CD4-positive, CD25-positive, alpha-beta regulatory T cell (primary cell): ENCODE measurements around the gene STEAP3. TPM values are rescaled to one million over a fixed set of nuclear protein-coding genes. Genes with fewer than 3 reads are reported as not detected.

ENCODE experiments used
- ATAC-seq, 2 donors: fragments of 150-1000 bp; cut with Tn5 transposase; one replicate each; pipeline ENCODE4 v1.10.0; 2021; ENCODE audit warnings: low read depth in 2 of 2, moderate number of reproducible peaks in 2 of 2, moderate library complexity in 1 of 2
- DNase-seq, 3 donors: peaks; one replicate each; pipeline versions ENCODE4 v3.0.0 to v3.0.0-alpha.2; 2012 to 2022; ENCODE audit warnings: mixed read lengths in 1 of 3
- H3K27ac ChIP-seq: one replicate; pipeline ENCODE4 v1.7.0; 2013; ENCODE audit warnings: mild to moderate bottlenecking, low read length; ENCODE audit not compliant: insufficient read depth, poor library complexity, severe bottlenecking
- H3K27me3 ChIP-seq: one replicate; pipeline ENCODE4 v1.7.0; 2013; ENCODE audit warnings: low read length; ENCODE audit not compliant: control insufficient read depth, insufficient read depth
- H3K36me3 ChIP-seq: one replicate; pipeline ENCODE4 v1.7.0; 2013; ENCODE audit warnings: mild to moderate bottlenecking, low read length, moderate library complexity; ENCODE audit not compliant: control insufficient read depth, insufficient read depth
- H3K4me1 ChIP-seq: 2 replicates; pipeline ENCODE4 v1.7.0; 2013; ENCODE audit warnings: mild to moderate bottlenecking, low read length; ENCODE audit not compliant: insufficient read depth, control insufficient read depth, poor library complexity, severe bottlenecking
- H3K4me3 ChIP-seq: one replicate; pipeline ENCODE4 v1.7.0; 2013; ENCODE audit warnings: low read depth, mild to moderate bottlenecking, low read length, moderate library complexity
- H3K9me3 ChIP-seq, 2 experiments: 1 replicate in 1 of 2; 2 replicates in 1 of 2; pipeline ENCODE4 v1.7.0; 2013; ENCODE audit warnings: low read length in 2 of 2, mild to moderate bottlenecking in 1 of 2, moderate library complexity in 1 of 2; ENCODE audit not compliant: control insufficient read depth in 2 of 2
- H3K27ac Mint-ChIP-seq, 3 donors: one replicate each; pipeline ENCODE4 v1.8.0; 2020 to 2022; ENCODE audit warnings: mild to moderate bottlenecking in 3 of 3, mixed read lengths in 3 of 3, moderate library complexity in 2 of 3
- H3K27me3 Mint-ChIP-seq: one replicate; pipeline ENCODE4 v1.8.0; 2022; ENCODE audit warnings: mild to moderate bottlenecking, mixed read lengths
- H3K36me3 Mint-ChIP-seq: one replicate; pipeline ENCODE4 v1.8.0; 2020; ENCODE audit warnings: mixed read lengths
- H3K4me1 Mint-ChIP-seq, 4 donors: one replicate each; pipeline ENCODE4 v1.8.0; 2020 to 2022; ENCODE audit warnings: mixed read lengths in 4 of 4, mild to moderate bottlenecking in 1 of 4
- H3K4me3 Mint-ChIP-seq, 4 donors: one replicate each; pipeline ENCODE4 v1.8.0; 2020 to 2022; ENCODE audit warnings: mild to moderate bottlenecking in 4 of 4, mixed read lengths in 4 of 4, moderate library complexity in 3 of 4
- H3K9me3 Mint-ChIP-seq, 7 donors: one replicate each; pipeline ENCODE4 v1.8.0; 2020 to 2022; ENCODE audit warnings: mixed read lengths in 7 of 7, mild to moderate bottlenecking in 3 of 7, moderate library complexity in 2 of 7
- polyA plus RNA-seq, 4 donors: library from polyadenylated mRNA; unstranded; fragments of 300-500 nt; fragmentation: Illumina TruSeq; gene quantifications; one replicate each; pipeline ENCODE4 v1.2.3, GENCODE V29; 2021
- total RNA-seq: library from RNA; stranded (reverse); gene quantifications from one replicate; pipeline ENCODE4 v1.2.3, GENCODE V29; 2022

STEAP3 gene
- not detected for total RNA-seq
- polyA plus RNA-seq = not detected

- Histone ChIP-seq H3K27me3 (peaks cover 8% of the 10 kb centered on the region), H3K9me3 (no peaks in the 10 kb centered on the region), H3K27ac (no peak within 1 kb of the TSS), H3K36me3 (no peaks in the 10 kb centered on the region), H3K4me3 (no peak within 1 kb of the TSS), H3K4me1 (no peaks in the 10 kb centered on the region)
- ATAC-seq (peak in 1 of 2 donors; percentile 16), DNase-seq (peak in 1 of 3 donors; percentile 11)
- H3K27ac Mint-ChIP-seq = no peak within 1 kb of the TSS
- H3K27me3 Mint-ChIP-seq = peaks cover 55% of the 10 kb centered on the region
- H3K9me3 Mint-ChIP-seq = peaks cover 0 to 3% (median 0%) of the 10 kb centered on the region in 7 donors
- no peaks in the 10 kb centered on the region for H3K36me3 Mint-ChIP-seq
- peak within 1 kb of the TSS in 2 of 4 donors; percentile 41 to 86 for H3K4me3 Mint-ChIP-seq
- peaks cover 0 to 5% (median 0%) of the 10 kb centered on the region in 4 donors for H3K4me1 Mint-ChIP-seq
These were observed at the start of gene STEAP3 for GRCh38 chr2:119223521-119224390. TSS of gene STEAP3 (plus strand) at chr2:119223834. CDS start at chr2:119231013, 7,179 bp downstream.

GRCh38 chr2:119174216-119174992 is 49.2 kb upstream of the STEAP3 start:
- H3K36me3 ChIP-seq = no peaks in the 10 kb centered on the region
- H3K27me3 ChIP-seq = no peaks in the 10 kb centered on the region
- H3K4me1 ChIP-seq = no peaks in the 10 kb centered on the region
- H3K4me3 Mint-ChIP-seq = no peak overlapping the region
- ATAC-seq (peak; percentile 43 to 50), DNase-seq (peak; percentile 18 to 43 (median 32))
- no peaks in the 10 kb centered on the region for H3K4me1 Mint-ChIP-seq
- H3K27ac ChIP-seq = no peak overlapping the region
- H3K9me3 Mint-ChIP-seq = peaks cover 0 to 2% (median 0%) of the 10 kb centered on the region in 7 donors
- no peak overlapping the region for H3K4me3 ChIP-seq
- no peaks in the 10 kb centered on the region for H3K9me3 ChIP-seq
- peak overlapping the region in 1 of 3 donors; percentile 69 for H3K27ac Mint-ChIP-seq
- no peaks in the 10 kb centered on the region for H3K36me3 Mint-ChIP-seq
- no peaks in the 10 kb centered on the region for H3K27me3 Mint-ChIP-seq

- no peaks in the 10 kb centered on the region for H3K36me3 ChIP-seq
- H3K27ac ChIP-seq = no peak overlapping the region
- Mint-ChIP-seq H3K27ac (no peak overlapping the region), H3K4me3 (no peak overlapping the region), H3K9me3 (peaks cover 0 to 2% (median 0%) of the 10 kb centered on the region in 7 donors), H3K36me3 (no peaks in the 10 kb centered on the region), H3K4me1 (no peaks in the 10 kb centered on the region), H3K27me3 (no peaks in the 10 kb centered on the region)
- no peaks in the 10 kb centered on the region for H3K4me1 ChIP-seq
- no peak for ATAC-seq
- H3K4me3 ChIP-seq = no peak overlapping the region
- H3K27me3 ChIP-seq = no peaks in the 10 kb centered on the region
- H3K9me3 ChIP-seq = no peaks in the 10 kb centered on the region
- no peak for DNase-seq
These were observed 48.7 kb upstream of the STEAP3 start for GRCh38 chr2:119174993-119175347.

- H3K4me1 Mint-ChIP-seq = no peaks in the 10 kb centered on the region
- Histone ChIP-seq H3K9me3 (no peaks in the 10 kb centered on the region), H3K36me3 (no peaks in the 10 kb centered on the region), H3K27ac (no peak overlapping the region), H3K4me3 (no peak overlapping the region), H3K27me3 (no peaks in the 10 kb centered on the region), H3K4me1 (no peaks in the 10 kb centered on the region)
- ATAC-seq = no peak
- H3K27ac Mint-ChIP-seq = no peak overlapping the region
- H3K9me3 Mint-ChIP-seq = peaks cover 0 to 2% (median 0%) of the 10 kb centered on the region in 7 donors
- no peak for DNase-seq
- no peak overlapping the region for H3K4me3 Mint-ChIP-seq
- H3K36me3 Mint-ChIP-seq = no peaks in the 10 kb centered on the region
- no peaks in the 10 kb centered on the region for H3K27me3 Mint-ChIP-seq
These were observed 48.1 kb upstream of the STEAP3 start for GRCh38 chr2:119175517-119175916.

- DNase-seq = no peak
- no peaks in the 10 kb centered on the region for H3K36me3 ChIP-seq
These were observed 46.3 kb upstream of the STEAP3 start for GRCh38 chr2:119177171-119177837.

GRCh38 chr2:119177838-119178190 is 45.8 kb upstream of the STEAP3 start:
- Histone ChIP-seq H3K27me3 (no peaks in the 10 kb centered on the region), H3K4me1 (no peaks in the 10 kb centered on the region), H3K27ac (no peak overlapping the region), H3K36me3 (no peaks in the 10 kb centered on the region), H3K9me3 (no peaks in the 10 kb centered on the region), H3K4me3 (no peak overlapping the region)
- peak overlapping the region in 1 of 3 donors; percentile 79 for H3K27ac Mint-ChIP-seq
- H3K27me3 Mint-ChIP-seq = no peaks in the 10 kb centered on the region
- no peak for DNase-seq
- H3K36me3 Mint-ChIP-seq = no peaks in the 10 kb centered on the region
- H3K4me1 Mint-ChIP-seq = no peaks in the 10 kb centered on the region
- peaks cover 0 to 2% (median 0%) of the 10 kb centered on the region in 7 donors for H3K9me3 Mint-ChIP-seq
- no peak for ATAC-seq
- no peak overlapping the region for H3K4me3 Mint-ChIP-seq

More at GRCh38 chr2:119177171-119177837, 46.3 kb upstream of the STEAP3 start:
- H3K36me3 Mint-ChIP-seq = no peaks in the 10 kb centered on the region
- no peaks in the 10 kb centered on the region for H3K27me3 ChIP-seq
- no peak overlapping the region for H3K27ac ChIP-seq
- H3K27me3 Mint-ChIP-seq = no peaks in the 10 kb centered on the region
- peak overlapping the region in 1 of 3 donors; percentile 79 for H3K27ac Mint-ChIP-seq
- H3K9me3 ChIP-seq = no peaks in the 10 kb centered on the region
- peaks cover 0 to 2% (median 0%) of the 10 kb centered on the region in 7 donors for H3K9me3 Mint-ChIP-seq
- H3K4me1 ChIP-seq = no peaks in the 10 kb centered on the region
- no peak overlapping the region for H3K4me3 Mint-ChIP-seq
- H3K4me3 ChIP-seq = no peak overlapping the region
- H3K4me1 Mint-ChIP-seq = no peaks in the 10 kb centered on the region
- ATAC-seq = no peak

- no peaks in the 10 kb centered on the region for H3K27me3 ChIP-seq
- Mint-ChIP-seq H3K27ac (no peak overlapping the region), H3K4me3 (no peak overlapping the region), H3K27me3 (no peaks in the 10 kb centered on the region), H3K36me3 (no peaks in the 10 kb centered on the region), H3K9me3 (peaks cover 0 to 2% (median 0%) of the 10 kb centered on the region in 7 donors), H3K4me1 (no peaks in the 10 kb centered on the region)
- ATAC-seq (no peak), DNase-seq (no peak)
- H3K4me1 ChIP-seq = no peaks in the 10 kb centered on the region
- H3K36me3 ChIP-seq = no peaks in the 10 kb centered on the region
- no peak overlapping the region for H3K4me3 ChIP-seq
- no peak overlapping the region for H3K27ac ChIP-seq
- no peaks in the 10 kb centered on the region for H3K9me3 ChIP-seq
These were observed 44.9 kb upstream of the STEAP3 start for GRCh38 chr2:119178776-119179175.
